ENCODE data around the gene SPINT1.

GRCh38 chr15:40863660-40864270 lies 19.9 kb downstream of the SPINT1 start:
- TF ChIP-seq CTCF (IDR thresholded peaks at IDR 0.05) (no peak), EZH2 (IDR thresholded peaks at IDR 0.05; ENCODE audit: borderline replicate concordance, insufficient read depth, low read depth, low read length, poor library complexity, severe bottlenecking) (no peak)
